ENCODE data around the gene ALDH8A1. TPM values are rescaled to one million over a fixed set of nuclear protein-coding genes. Genes with fewer than 3 reads are reported as not detected.

The ALDH8A1 gene
- polyA plus RNA-seq, 1 donor (not counting 4 experiments of a cell fraction or from before 2014, with no cell fraction given): 0.66 TPM

DNA sequence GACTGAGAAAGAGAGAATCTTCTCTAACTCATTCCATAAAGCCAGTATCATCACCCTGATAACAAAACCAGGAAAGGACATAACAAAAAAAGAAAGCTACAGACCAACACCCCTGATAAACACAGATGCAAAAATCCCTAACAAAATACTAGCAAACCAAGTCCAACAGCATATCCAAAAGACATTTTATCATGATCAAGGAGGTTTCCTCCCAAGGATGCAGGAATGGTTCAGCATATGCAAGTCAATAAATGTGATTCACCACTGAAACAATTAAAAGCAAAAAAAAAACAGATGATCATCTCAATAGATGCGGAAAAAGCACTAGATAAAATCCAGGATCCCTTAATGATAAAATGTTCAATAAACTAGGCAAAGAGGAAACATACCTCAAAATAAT lies 24.5 kb upstream of the ALDH8A1 start:
- no peak for FAIRE-seq
- no peaks in the 10 kb centered on the region for H3K27me3 ChIP-seq (ENCODE audit: control insufficient read depth, extremely low read depth, insufficient read depth, low read length)
- H2AFZ ChIP-seq (ENCODE audit: control insufficient read depth, low read length): no peak overlapping the region
- H3K9me1 ChIP-seq (ENCODE audit: control insufficient read depth, extremely low read depth, insufficient read depth, low read length): no peaks in the 10 kb centered on the region
- H3K9me3 ChIP-seq (ENCODE audit: control insufficient read depth, low read depth, low read length): no peaks in the 10 kb centered on the region
- H4K20me1 ChIP-seq (ENCODE audit: control insufficient read depth, extremely low read depth, insufficient read depth, low read length): no peaks in the 10 kb centered on the region
- H3K4me3 ChIP-seq (ENCODE audit: control insufficient read depth in 2 of 3, extremely low read depth in 1 of 3, insufficient read depth in 2 of 3, low read depth in 1 of 3, low read length in 3 of 3): no peak overlapping the region
- DNase-seq (ENCODE audit: low read depth, low spot score): no peak
- H3K9ac ChIP-seq (ENCODE audit: control insufficient read depth, extremely low read depth, insufficient read depth, low read length): no peak overlapping the region
- no peaks in the 10 kb centered on the region for H3K79me2 ChIP-seq (ENCODE audit: control insufficient read depth, insufficient read depth, low read length)
- peaks cover 3 to 6% of the 10 kb centered on the region in 2 experiments for H3K36me3 ChIP-seq (ENCODE audit: control insufficient read depth in 2 of 2, extremely low read depth in 1 of 2, insufficient read depth in 2 of 2, low read length in 2 of 2)
- dilution Hi-C loops (cut with MboI; ENCODE audit: extremely low pct_ligation_motif_present, low sequenced_read_pairs): no loop called here
- no peak overlapping the region for H3K4me2 ChIP-seq (ENCODE audit: control insufficient read depth, extremely low read depth, insufficient read depth, low read depth, low read length)
- H3K4me1 ChIP-seq (ENCODE audit: control insufficient read depth, extremely low read depth, insufficient read depth, low read length): no peaks in the 10 kb centered on the region
- no peak overlapping the region for H3K27ac ChIP-seq (ENCODE audit: control insufficient read depth, insufficient read depth, low read length)
- TF ChIP-seq, protein P1, sequence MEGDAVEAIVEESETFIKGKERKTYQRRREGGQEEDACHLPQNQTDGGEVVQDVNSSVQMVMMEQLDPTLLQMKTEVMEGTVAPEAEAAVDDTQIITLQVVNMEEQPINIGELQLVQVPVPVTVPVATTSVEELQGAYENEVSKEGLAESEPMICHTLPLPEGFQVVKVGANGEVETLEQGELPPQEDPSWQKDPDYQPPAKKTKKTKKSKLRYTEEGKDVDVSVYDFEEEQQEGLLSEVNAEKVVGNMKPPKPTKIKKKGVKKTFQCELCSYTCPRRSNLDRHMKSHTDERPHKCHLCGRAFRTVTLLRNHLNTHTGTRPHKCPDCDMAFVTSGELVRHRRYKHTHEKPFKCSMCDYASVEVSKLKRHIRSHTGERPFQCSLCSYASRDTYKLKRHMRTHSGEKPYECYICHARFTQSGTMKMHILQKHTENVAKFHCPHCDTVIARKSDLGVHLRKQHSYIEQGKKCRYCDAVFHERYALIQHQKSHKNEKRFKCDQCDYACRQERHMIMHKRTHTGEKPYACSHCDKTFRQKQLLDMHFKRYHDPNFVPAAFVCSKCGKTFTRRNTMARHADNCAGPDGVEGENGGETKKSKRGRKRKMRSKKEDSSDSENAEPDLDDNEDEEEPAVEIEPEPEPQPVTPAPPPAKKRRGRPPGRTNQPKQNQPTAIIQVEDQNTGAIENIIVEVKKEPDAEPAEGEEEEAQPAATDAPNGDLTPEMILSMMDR (optimal IDR thresholded peaks at IDR 0.05 in 1 of 3, IDR thresholded peaks at IDR 0.05 in 1 of 3, conservative IDR thresholded peaks at IDR 0.05 in 1 of 3; ENCODE audit: extremely low read depth in 1 of 3, insufficient read depth in 2 of 3, low read length in 3 of 3): no peak
- no peak for TF ChIP-seq EZH2 (IDR thresholded peaks at IDR 0.05; ENCODE audit: low read length)

DNA sequence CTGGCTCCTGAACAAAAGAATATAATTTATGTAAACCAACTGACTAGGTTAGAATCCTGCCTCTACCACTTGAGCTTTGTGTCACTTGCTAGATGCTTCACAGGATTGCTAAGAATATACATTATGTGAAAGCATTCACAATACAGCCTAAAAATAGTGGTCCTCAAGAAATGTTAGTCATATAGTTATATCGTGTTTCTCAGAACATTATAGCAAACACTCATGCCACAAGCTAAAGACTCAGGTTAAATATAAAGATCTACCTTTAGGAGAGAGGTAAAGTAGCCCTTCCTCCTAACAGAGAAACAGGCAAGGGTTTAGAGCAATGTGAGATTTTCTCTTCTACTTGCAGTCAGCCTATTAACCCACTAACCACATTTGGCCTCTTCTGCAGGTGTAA lies 17.8 kb upstream of the ALDH8A1 start:
- H3K79me2 ChIP-seq (ENCODE audit: control insufficient read depth, insufficient read depth, low read length): no peaks in the 10 kb centered on the region

More for the DNA sequence above, 17.8 kb upstream of the ALDH8A1 start:
- Histone ChIP-seq H2AFZ (ENCODE audit: control insufficient read depth, low read length) (no peak overlapping the region), H3K9me1 (ENCODE audit: control insufficient read depth, extremely low read depth, insufficient read depth, low read length) (no peaks in the 10 kb centered on the region), H3K9ac (ENCODE audit: control insufficient read depth, extremely low read depth, insufficient read depth, low read length) (no peak overlapping the region), H4K20me1 (ENCODE audit: control insufficient read depth, extremely low read depth, insufficient read depth, low read length) (no peaks in the 10 kb centered on the region), H3K27ac (ENCODE audit: control insufficient read depth, insufficient read depth, low read length) (no peak overlapping the region), H3K4me1 (ENCODE audit: control insufficient read depth, extremely low read depth, insufficient read depth, low read length) (peaks cover 13% of the 10 kb centered on the region), H3K9me3 (ENCODE audit: control insufficient read depth, low read depth, low read length) (no peaks in the 10 kb centered on the region), H3K4me3 (ENCODE audit: control insufficient read depth in 2 of 3, extremely low read depth in 1 of 3, insufficient read depth in 2 of 3, low read depth in 1 of 3, low read length in 3 of 3) (no peak overlapping the region), H3K4me2 (ENCODE audit: control insufficient read depth, extremely low read depth, insufficient read depth, low read depth, low read length) (no peak overlapping the region), H3K27me3 (ENCODE audit: control insufficient read depth, extremely low read depth, insufficient read depth, low read length) (no peaks in the 10 kb centered on the region), H3K36me3 (ENCODE audit: control insufficient read depth in 2 of 2, extremely low read depth in 1 of 2, insufficient read depth in 2 of 2, low read length in 2 of 2) (peaks cover 0 to 1% of the 10 kb centered on the region in 2 experiments)
- DNase-seq (ENCODE audit: low read depth, low spot score) (no peak), FAIRE-seq (no peak)
- dilution Hi-C loops (cut with MboI; ENCODE audit: extremely low pct_ligation_motif_present, low sequenced_read_pairs): no loop called here
- TF ChIP-seq, protein P1 (optimal IDR thresholded peaks at IDR 0.05 in 1 of 3, IDR thresholded peaks at IDR 0.05 in 1 of 3, conservative IDR thresholded peaks at IDR 0.05 in 1 of 3; ENCODE audit: extremely low read depth in 1 of 3, insufficient read depth in 2 of 3, low read length in 3 of 3): no peak
- TF ChIP-seq EZH2 (IDR thresholded peaks at IDR 0.05; ENCODE audit: low read length): no peak

All from keratinocyte (primary cell).